ENCODE measurements around the gene CHD5. TPM values are rescaled to one million over a fixed set of nuclear protein-coding genes. Genes with fewer than 3 reads are reported as not detected.

Gene CHD5
- total RNA-seq, 1 donor, result under 0.01 TPM

GRCh38 chr1:6157528-6158174, 22.5 kb downstream of the CHD5 start:
- Histone ChIP-seq H3K4me3 (ENCODE audit: insufficient read depth, low read length) (no peak overlapping the region), H3K36me3 (ENCODE audit: insufficient read depth, low read length) (no peaks in the 10 kb centered on the region), H2AFZ (ENCODE audit: low read length) (no peak overlapping the region), H3K79me2 (ENCODE audit: insufficient read depth, low read length) (no peaks in the 10 kb centered on the region), H3K4me1 (ENCODE audit: insufficient read depth, low read length) (no peaks in the 10 kb centered on the region), H3K4me2 (ENCODE audit: insufficient read depth, low read length) (no peak overlapping the region), H4K20me1 (ENCODE audit: insufficient read depth, low read length) (no peaks in the 10 kb centered on the region), H3K9me3 (ENCODE audit: low read depth, low read length) (no peaks in the 10 kb centered on the region), H3K27ac (ENCODE audit: low read depth, low read length) (no peak overlapping the region), H3K27me3 (ENCODE audit: insufficient read depth, low read length) (no peaks in the 10 kb centered on the region)
- TF ChIP-seq, protein P1, sequence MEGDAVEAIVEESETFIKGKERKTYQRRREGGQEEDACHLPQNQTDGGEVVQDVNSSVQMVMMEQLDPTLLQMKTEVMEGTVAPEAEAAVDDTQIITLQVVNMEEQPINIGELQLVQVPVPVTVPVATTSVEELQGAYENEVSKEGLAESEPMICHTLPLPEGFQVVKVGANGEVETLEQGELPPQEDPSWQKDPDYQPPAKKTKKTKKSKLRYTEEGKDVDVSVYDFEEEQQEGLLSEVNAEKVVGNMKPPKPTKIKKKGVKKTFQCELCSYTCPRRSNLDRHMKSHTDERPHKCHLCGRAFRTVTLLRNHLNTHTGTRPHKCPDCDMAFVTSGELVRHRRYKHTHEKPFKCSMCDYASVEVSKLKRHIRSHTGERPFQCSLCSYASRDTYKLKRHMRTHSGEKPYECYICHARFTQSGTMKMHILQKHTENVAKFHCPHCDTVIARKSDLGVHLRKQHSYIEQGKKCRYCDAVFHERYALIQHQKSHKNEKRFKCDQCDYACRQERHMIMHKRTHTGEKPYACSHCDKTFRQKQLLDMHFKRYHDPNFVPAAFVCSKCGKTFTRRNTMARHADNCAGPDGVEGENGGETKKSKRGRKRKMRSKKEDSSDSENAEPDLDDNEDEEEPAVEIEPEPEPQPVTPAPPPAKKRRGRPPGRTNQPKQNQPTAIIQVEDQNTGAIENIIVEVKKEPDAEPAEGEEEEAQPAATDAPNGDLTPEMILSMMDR (IDR thresholded peaks at IDR 0.05; ENCODE audit: extremely low read depth, low read depth, low read length), result no peak
- no peak for DNase-seq (ENCODE audit: insufficient read length, low spot score, missing footprints)

- Histone ChIP-seq H3K4me2 (ENCODE audit: insufficient read depth, low read length) (no peak overlapping the region), H2AFZ (ENCODE audit: low read length) (no peak overlapping the region), H3K36me3 (ENCODE audit: insufficient read depth, low read length) (no peaks in the 10 kb centered on the region), H3K9me3 (ENCODE audit: low read depth, low read length) (no peaks in the 10 kb centered on the region), H3K4me3 (ENCODE audit: insufficient read depth, low read length) (no peak overlapping the region), H3K27ac (ENCODE audit: low read depth, low read length) (no peak overlapping the region), H3K4me1 (ENCODE audit: insufficient read depth, low read length) (no peaks in the 10 kb centered on the region), H3K79me2 (ENCODE audit: insufficient read depth, low read length) (no peaks in the 10 kb centered on the region), H3K27me3 (ENCODE audit: insufficient read depth, low read length) (no peaks in the 10 kb centered on the region), H4K20me1 (ENCODE audit: insufficient read depth, low read length) (no peaks in the 10 kb centered on the region)
- no peak for DNase-seq (ENCODE audit: insufficient read length, low spot score, missing footprints)
- TF ChIP-seq, protein P1 (IDR thresholded peaks at IDR 0.05; ENCODE audit: extremely low read depth, low read depth, low read length), result no peak
These were observed 23.0 kb downstream of the CHD5 start for GRCh38 chr1:6157132-6157527.

GRCh38 chr1:6154525-6155319, 25.4 kb downstream of the CHD5 start:
- Histone ChIP-seq H2AFZ (ENCODE audit: low read length) (no peak overlapping the region), H3K27me3 (ENCODE audit: insufficient read depth, low read length) (no peaks in the 10 kb centered on the region), H3K9me3 (ENCODE audit: low read depth, low read length) (no peaks in the 10 kb centered on the region), H3K27ac (ENCODE audit: low read depth, low read length) (no peak overlapping the region), H3K4me3 (ENCODE audit: insufficient read depth, low read length) (no peak overlapping the region), H4K20me1 (ENCODE audit: insufficient read depth, low read length) (no peaks in the 10 kb centered on the region), H3K4me1 (ENCODE audit: insufficient read depth, low read length) (no peaks in the 10 kb centered on the region), H3K4me2 (ENCODE audit: insufficient read depth, low read length) (no peak overlapping the region), H3K36me3 (ENCODE audit: insufficient read depth, low read length) (no peaks in the 10 kb centered on the region), H3K79me2 (ENCODE audit: insufficient read depth, low read length) (no peaks in the 10 kb centered on the region)
- DNase-seq (ENCODE audit: insufficient read length, low spot score, missing footprints), result no peak
- TF ChIP-seq, protein P1 (IDR thresholded peaks at IDR 0.05; ENCODE audit: extremely low read depth, low read depth, low read length), result no peak

- Histone ChIP-seq H3K36me3 (ENCODE audit: insufficient read depth, low read length) (no peaks in the 10 kb centered on the region), H3K79me2 (ENCODE audit: insufficient read depth, low read length) (no peaks in the 10 kb centered on the region)
- DNase-seq (ENCODE audit: insufficient read length, low spot score, missing footprints), result no peak
These were observed 27.2 kb downstream of the CHD5 start for GRCh38 chr1:6152882-6153281.

More at GRCh38 chr1:6152882-6153281, 27.2 kb downstream of the CHD5 start:
- Histone ChIP-seq H2AFZ (ENCODE audit: low read length) (no peak overlapping the region), H4K20me1 (ENCODE audit: insufficient read depth, low read length) (no peaks in the 10 kb centered on the region), H3K4me1 (ENCODE audit: insufficient read depth, low read length) (no peaks in the 10 kb centered on the region), H3K4me2 (ENCODE audit: insufficient read depth, low read length) (no peak overlapping the region), H3K4me3 (ENCODE audit: insufficient read depth, low read length) (no peak overlapping the region), H3K9me3 (ENCODE audit: low read depth, low read length) (no peaks in the 10 kb centered on the region), H3K27me3 (ENCODE audit: insufficient read depth, low read length) (peaks cover 8% of the 10 kb centered on the region), H3K27ac (ENCODE audit: low read depth, low read length) (no peak overlapping the region)
- TF ChIP-seq, protein P1 (IDR thresholded peaks at IDR 0.05; ENCODE audit: extremely low read depth, low read depth, low read length), result no peak

Measured in osteoblast (primary cell).